K562 (cell line): Measurements from ENCODE around the gene FAM124A. TPM values are rescaled to one million over a fixed set of nuclear protein-coding genes. Genes with fewer than 3 reads are reported as not detected.

ENCODE experiments used
- ATAC-seq: fragments of 200-7000 bp; cut with Tn5 transposase; 3 replicates; pipeline ENCODE4 v1.9.1; 2020; ENCODE audit warnings: moderate library complexity
- BruUV-seq: library from RNA; stranded (reverse); fragments of 400-500 nt; replicated peaks from 2 replicates; lab custom pipeline; 2021; lab: Mats Ljungman, UMichigan
- CTCF ChIA-PET: fragments of 300-600 bp; formaldehyde crosslinking; extraction: SDS; loops from one replicate; lab custom pipeline; 2021; ENCODE audit warnings: low intra/inter-chr PET ratio; lab: Yijun Ruan, JAX
- POLR2A ChIA-PET: fragments of 300-600, 350-650 bp; sonication (Branson Sonifier 250); formaldehyde crosslinking; extraction: SDS; loops from one replicate; lab custom pipeline; 2021; ENCODE audit warnings: antibody characterized with exemption, inconsistent platforms; lab: Yijun Ruan, JAX
- DNase-seq, 4 experiments: peaks; one replicate each; pipeline versions ENCODE4 v3.0.0 to v3.0.0-alpha.2; 2011 to 2018; ENCODE audit warnings: low spot score in 3 of 4, mixed read lengths in 3 of 4; ENCODE audit errors: extremely low read depth in 1 of 4
- FAIRE-seq: peaks from 2 replicates; lab custom pipeline; 2011; peaks lifted over from hg19 to GRCh38; lab: Jason Lieb, UNC
- H2AFZ ChIP-seq: 2 replicates; pipeline ENCODE4 v1.6.0; 2011; ENCODE audit warnings: low read depth, low read length, control low read depth, inconsistent platforms
- H3K27ac ChIP-seq: fragments of 200-600 bp; 3 replicates; pipeline ENCODE4 v1.8.0; 2011; ENCODE audit warnings: low read depth, mild to moderate bottlenecking, control low read depth, inconsistent platforms, low read length, moderate library complexity, mixed read lengths; ENCODE audit errors: extremely low read depth
- H3K27me3 ChIP-seq, 2 experiments: fragments of 300-600 bp in 1 of 2; 2 replicates in 1 of 2; 3 replicates in 1 of 2; pipeline versions ENCODE4 v1.6.0 to v1.8.0; 2011; ENCODE audit warnings: inconsistent platforms in 2 of 2, low read length in 2 of 2, mild to moderate bottlenecking in 1 of 2, mixed read lengths in 1 of 2, moderate library complexity in 1 of 2; ENCODE audit not compliant: control insufficient read depth in 2 of 2, insufficient read depth in 2 of 2
- H3K36me3 ChIP-seq: fragments of 300-600 bp; 3 replicates; pipeline ENCODE4 v1.8.0; 2011; ENCODE audit warnings: mild to moderate bottlenecking, low read length, inconsistent platforms; ENCODE audit not compliant: control insufficient read depth, insufficient read depth
- H3K4me1 ChIP-seq, 2 experiments: fragments of 200-600 bp in 1 of 2; replicated peaks in 1 of 2; 2 replicates in 1 of 2; 3 replicates in 1 of 2; pipeline versions ENCODE4 v1.5.1 to v1.8.0; 2011; ENCODE audit warnings: inconsistent platforms in 2 of 2, low read length in 2 of 2, mild to moderate bottlenecking in 1 of 2, mixed read lengths in 1 of 2, moderate library complexity in 1 of 2; ENCODE audit not compliant: control insufficient read depth in 2 of 2, insufficient read depth in 2 of 2
- H3K4me2 ChIP-seq: 2 replicates; pipeline ENCODE4 v1.6.1; 2011; ENCODE audit warnings: low read length, control low read depth, inconsistent platforms, mixed read lengths; ENCODE audit not compliant: insufficient read depth
- H3K4me3 ChIP-seq: fragments of 200-600 bp; sonication (generic), shearing (Covaris generic); 2 replicates; pipeline ENCODE4 v1.5.1; 2016; ENCODE audit warnings: control low read depth, inconsistent platforms
- H3K79me2 ChIP-seq: fragments of 200-600 bp; 3 replicates; pipeline ENCODE4 v1.8.0; 2011; ENCODE audit warnings: low read length, inconsistent platforms; ENCODE audit not compliant: control insufficient read depth, insufficient read depth
- H3K9ac ChIP-seq, 2 experiments: 2 replicates each; pipeline versions ENCODE4 v1.6.0 to v1.6.1; 2011; ENCODE audit warnings: low read depth in 2 of 2, low read length in 2 of 2, control low read depth in 1 of 2, inconsistent platforms in 1 of 2, mild to moderate bottlenecking in 1 of 2, mixed read lengths in 1 of 2; ENCODE audit not compliant: insufficient read depth in 1 of 2
- H3K9me1 ChIP-seq: one replicate; pipeline ENCODE4 v1.6.0; 2011; ENCODE audit warnings: inconsistent platforms, mild to moderate bottlenecking, low read length, moderate library complexity; ENCODE audit not compliant: control insufficient read depth, insufficient read depth
- H3K9me3 ChIP-seq: replicated peaks from 2 replicates; pipeline ENCODE4 v1.5.1; 2011; ENCODE audit warnings: low read depth, low read length, inconsistent platforms; ENCODE audit not compliant: control insufficient read depth, insufficient read depth
- H4K20me1 ChIP-seq: replicated peaks from 2 replicates; pipeline ENCODE4 v1.6.1; 2011; ENCODE audit warnings: low read length, inconsistent platforms, mixed read lengths; ENCODE audit not compliant: control insufficient read depth, insufficient read depth
- SP1 ChIP-seq: sonication (generic); formaldehyde crosslinking; IDR thresholded peaks from 2 replicates; pipeline ENCODE4 v1.8.1; 2022; ENCODE audit warnings: mild to moderate bottlenecking, missing genetic modification reagents
- ZBTB1 ChIP-seq: sonication (generic); formaldehyde crosslinking; IDR thresholded peaks from 2 replicates; pipeline ENCODE4 v1.8.1; 2023; ENCODE audit warnings: missing genetic modification reagents, low read depth, mild to moderate bottlenecking, borderline replicate concordance
- ZNF785 ChIP-seq: fragments of 250-450 bp; sonication (Bioruptor Pico); IDR thresholded peaks from 2 replicates; pipeline ENCODE4 v1.4.0; 2020; ENCODE audit warnings: mild to moderate bottlenecking
- in situ Hi-C: fragments of 300-500 bp; cut with MboI; formaldehyde crosslinking; loops from 4 replicates; pipeline ENCODE4 v1.15.0; 2018; ENCODE audit warnings: inconsistent platforms, mixed read lengths
- intact Hi-C: fragments of 100-400 bp; cut with micrococcal nuclease; formaldehyde crosslinking; loops from 2 replicates; pipeline ENCODE4 v1.14.2; 2022
- polyA plus RNA-seq, 8 experiments: library from polyadenylated mRNA; depleted of rRNA in 4 of 8; stranded (reverse) in 5 of 8; unstranded in 3 of 8; fragments of >200 nt; fragmentation: Nextera tagmentation in 2 of 8; fragmentation: Illumina TruSeq in 1 of 8; extraction: Ambion mirVana in 2 of 8; extraction: Trizol in 1 of 8; gene quantifications; 2 replicates each; pipeline versions ENCODE4 v1.2.1 to v1.2.3, GENCODE V29; 2011 to 2014; ENCODE audit warnings: inconsistent platforms in 1 of 8, missing spikeins in 1 of 8
- total RNA-seq, 7 experiments: library from RNA; depleted of rRNA in 6 of 7; stranded (reverse); fragments of >200 nt in 6 of 7; fragmentation: Illumina TruSeq in 2 of 7; extraction: Trizol in 2 of 7; gene quantifications; 2 replicates each; pipeline versions ENCODE4 v1.2.1 to v1.2.3, GENCODE V29; 2011 to 2021; ENCODE audit warnings: low replicate concordance in 1 of 7
- TF ChIP-seq, protein P1 (sequence below): fragments of 450-650 bp; formaldehyde crosslinking; IDR thresholded peaks from 2 replicates; pipeline ENCODE4 v1.4.0; 2020; ENCODE audit warnings: mild to moderate bottlenecking, moderate library complexity
- TF ChIP-seq, protein P2 (sequence below): fragments of 450-650 bp; conservative IDR thresholded peaks from 2 replicates; pipeline ENCODE4 v1.6.1; 2016; ENCODE audit warnings: missing genetic modification characterization, low read depth, mild to moderate bottlenecking, control low read depth, missing compliant biosample characterization

The FAM124A gene
- total and polyA plus RNA-seq, 9 of the 15 experiments (the other 6 are each of a cell fraction or from before 2014, with no cell fraction given): not detected

DNA sequence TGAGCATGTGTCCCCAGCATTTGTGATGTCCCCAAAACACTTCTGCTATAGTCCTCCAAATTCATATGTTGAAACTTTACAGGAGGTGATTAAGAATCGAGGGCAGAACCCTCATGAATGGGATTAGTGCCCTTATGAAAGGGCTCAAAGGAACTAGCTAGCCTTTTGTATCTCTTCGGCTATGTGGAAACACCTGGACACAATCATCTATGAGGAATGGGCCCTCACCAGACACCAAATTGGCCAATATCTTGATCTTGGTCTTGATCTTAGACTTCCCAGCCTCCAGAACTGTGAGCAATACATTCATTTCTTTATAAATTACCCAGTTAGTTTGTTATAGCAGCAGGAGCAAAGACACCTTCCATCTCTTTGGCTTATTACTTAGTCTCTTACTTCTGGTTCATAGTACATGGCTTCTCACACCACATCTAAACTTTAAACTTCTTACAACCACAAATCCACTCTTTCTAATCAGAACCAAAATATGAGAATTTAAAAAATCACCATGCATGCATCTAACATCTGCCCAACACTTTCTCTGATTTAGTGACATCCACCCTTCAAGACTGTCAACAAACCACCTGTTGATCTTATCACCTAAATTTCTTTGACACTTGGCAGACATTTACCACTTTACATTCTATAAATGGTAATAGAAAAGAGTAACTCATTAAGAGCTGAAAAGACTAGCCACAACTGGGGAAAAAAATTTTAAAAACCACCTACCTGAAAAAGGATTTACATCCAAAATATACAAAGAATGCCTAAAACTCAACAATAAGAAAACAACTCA is 110.6 kb downstream of the FAM124A start (continued):
- TF ChIP-seq, protein P1, sequence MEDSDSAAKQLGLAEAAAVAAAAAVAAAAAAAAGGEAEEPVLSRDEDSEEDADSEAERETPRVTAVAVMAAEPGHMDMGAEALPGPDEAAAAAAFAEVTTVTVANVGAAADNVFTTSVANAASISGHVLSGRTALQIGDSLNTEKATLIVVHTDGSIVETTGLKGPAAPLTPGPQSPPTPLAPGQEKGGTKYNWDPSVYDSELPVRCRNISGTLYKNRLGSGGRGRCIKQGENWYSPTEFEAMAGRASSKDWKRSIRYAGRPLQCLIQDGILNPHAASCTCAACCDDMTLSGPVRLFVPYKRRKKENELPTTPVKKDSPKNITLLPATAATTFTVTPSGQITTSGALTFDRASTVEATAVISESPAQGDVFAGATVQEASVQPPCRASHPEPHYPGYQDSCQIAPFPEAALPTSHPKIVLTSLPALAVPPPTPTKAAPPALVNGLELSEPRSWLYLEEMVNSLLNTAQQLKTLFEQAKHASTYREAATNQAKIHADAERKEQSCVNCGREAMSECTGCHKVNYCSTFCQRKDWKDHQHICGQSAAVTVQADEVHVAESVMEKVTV (CRISPR knock-in tag): no peak
- TF ChIP-seq, all 486 proteins: peak for 0

DNA sequence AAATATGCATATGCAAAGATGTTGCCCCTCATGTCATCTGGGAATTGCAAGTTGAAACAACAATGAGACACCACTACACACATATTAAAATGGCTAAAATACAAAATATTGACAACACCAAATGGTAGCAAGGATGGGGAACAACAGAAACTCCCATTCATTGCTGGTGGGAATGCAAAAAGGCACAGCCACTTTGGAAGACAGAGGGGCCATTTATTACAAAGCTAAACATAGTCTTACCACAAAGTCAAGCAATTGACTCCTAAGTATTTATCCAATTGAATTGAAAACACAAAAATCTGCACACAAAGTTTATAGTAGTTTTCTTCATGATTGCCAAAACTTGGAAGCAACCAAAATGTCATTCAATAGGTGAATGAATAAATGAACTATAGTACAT is 111.2 kb downstream of the FAM124A start:
- CTCF ChIA-PET: no interaction called here
- peaks cover 5 to 22% of the 10 kb centered on the region in 2 experiments; a peak in 4 of 5 replicates for H3K27me3 ChIP-seq
- H3K9me3 ChIP-seq: no peaks in the 10 kb centered on the region
- no peak overlapping the region for H3K9ac ChIP-seq
- POLR2A ChIA-PET: no interaction called here
- no peak for DNase-seq
- H4K20me1 ChIP-seq: no peaks in the 10 kb centered on the region
- H3K36me3 ChIP-seq: no peaks in the 10 kb centered on the region
- ATAC-seq: no peak
- no peak overlapping the region for H3K27ac ChIP-seq
- no peaks in the 10 kb centered on the region for H3K79me2 ChIP-seq
- in situ Hi-C loops: no loop called here
- H3K9me1 ChIP-seq: no peaks in the 10 kb centered on the region
- H2AFZ ChIP-seq: no peak overlapping the region
- H3K4me1 ChIP-seq: no peaks in the 10 kb centered on the region; a peak in 2 of 5 replicates
- H3K4me3 ChIP-seq: no peak overlapping the region
- no peak for TF ChIP-seq ZBTB1 (CRISPR knock-in tag)
- TF ChIP-seq, protein P2, sequence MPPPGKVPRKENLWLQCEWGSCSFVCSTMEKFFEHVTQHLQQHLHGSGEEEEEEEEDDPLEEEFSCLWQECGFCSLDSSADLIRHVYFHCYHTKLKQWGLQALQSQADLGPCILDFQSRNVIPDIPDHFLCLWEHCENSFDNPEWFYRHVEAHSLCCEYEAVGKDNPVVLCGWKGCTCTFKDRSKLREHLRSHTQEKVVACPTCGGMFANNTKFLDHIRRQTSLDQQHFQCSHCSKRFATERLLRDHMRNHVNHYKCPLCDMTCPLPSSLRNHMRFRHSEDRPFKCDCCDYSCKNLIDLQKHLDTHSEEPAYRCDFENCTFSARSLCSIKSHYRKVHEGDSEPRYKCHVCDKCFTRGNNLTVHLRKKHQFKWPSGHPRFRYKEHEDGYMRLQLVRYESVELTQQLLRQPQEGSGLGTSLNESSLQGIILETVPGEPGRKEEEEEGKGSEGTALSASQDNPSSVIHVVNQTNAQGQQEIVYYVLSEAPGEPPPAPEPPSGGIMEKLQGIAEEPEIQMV (tag): no peak
- TF ChIP-seq ZNF785 (CRISPR knock-in tag): no peak
- no peak for TF ChIP-seq SP1
- TF ChIP-seq, all 486 proteins: peak for 0
- no TSS peak for BruUV-seq
- intact Hi-C loops: no loop called here
- no peak overlapping the region for H3K4me2 ChIP-seq
- FAIRE-seq: no peak
